SU-DHL-6 (cell line): Measurements from ENCODE around the gene PLEKHH2.

Source experiments
- H2AFZ ChIP-seq: fragments of 200-600 bp; sonication (generic); 2 replicates; pipeline ENCODE4 v1.6.1; 2014; ENCODE audit warnings: low read depth, mild to moderate bottlenecking, moderate library complexity, mixed read lengths, antibody characterized with exemption, low read length; ENCODE audit not compliant: severe bottlenecking
- H3F3A ChIP-seq: fragments of 200-600 bp; shearing (Covaris generic); 2 replicates; pipeline ENCODE4 v1.6.0; 2016; ENCODE audit warnings: antibody characterized with exemption, mild to moderate bottlenecking; ENCODE audit not compliant: insufficient read depth
- H3K27ac ChIP-seq: fragments of 200-600 bp; sonication (generic); 2 replicates; pipeline ENCODE4 v1.5.1; 2016; ENCODE audit warnings: low read depth, mild to moderate bottlenecking, low read length, moderate library complexity, mixed read lengths
- H3K27me3 ChIP-seq: fragments of 200-600 bp; sonication (generic), shearing (Covaris generic); 2 replicates; pipeline ENCODE4 v1.6.0; 2014; ENCODE audit warnings: mild to moderate bottlenecking, low read length
- H3K36me3 ChIP-seq: fragments of 200-600 bp; sonication (generic); 2 replicates; pipeline ENCODE4 v1.6.1; 2014; ENCODE audit warnings: mild to moderate bottlenecking, low read length, mixed read lengths
- H3K4me2 ChIP-seq: fragments of 300-600, 200-600 bp; shearing (Covaris generic), sonication (generic); 2 replicates; pipeline ENCODE4 v1.6.0; 2014; ENCODE audit warnings: low read length, low read depth, mild to moderate bottlenecking; ENCODE audit not compliant: poor library complexity, severe bottlenecking
- H3K4me3 ChIP-seq: fragments of 200-600 bp; sonication (generic); 2 replicates; pipeline ENCODE4 v1.5.1; 2014; ENCODE audit warnings: antibody characterized with exemption, low read length, mild to moderate bottlenecking, mixed read lengths; ENCODE audit not compliant: insufficient read depth, poor library complexity, severe bottlenecking
- H3K79me2 ChIP-seq: fragments of 200-600 bp; sonication (generic); 2 replicates; pipeline ENCODE4 v1.6.1; 2014; ENCODE audit warnings: mild to moderate bottlenecking, low read length, moderate library complexity; ENCODE audit not compliant: insufficient read depth
- H3K9ac ChIP-seq: fragments of 200-600 bp; sonication (generic); 2 replicates; pipeline ENCODE4 v1.7.0; 2014; ENCODE audit warnings: mild to moderate bottlenecking, low read length
- H3K9me2 ChIP-seq: fragments of 200-600 bp; sonication (generic); replicated peaks from 2 replicates; pipeline ENCODE4 v1.6.1; 2014; ENCODE audit warnings: low read length; ENCODE audit not compliant: insufficient read depth
- H3K9me3 ChIP-seq: fragments of 200-600 bp; sonication (generic); 2 replicates; pipeline ENCODE4 v1.6.1; 2014; ENCODE audit warnings: low read length, mixed read lengths; ENCODE audit not compliant: insufficient read depth
- H4K20me1 ChIP-seq: fragments of 200-600 bp; sonication (generic); 2 replicates; pipeline ENCODE4 v1.6.1; 2014; ENCODE audit warnings: low read depth, mild to moderate bottlenecking, antibody characterized with exemption, low read length, moderate library complexity, mixed read lengths
- CTCF ChIP-seq: fragments of 200-600 bp; sonication (generic); IDR thresholded peaks from one replicate; pipeline ENCODE4 v1.5.1; 2017; ENCODE audit warnings: antibody characterized with exemption, mild to moderate bottlenecking, low read length, moderate library complexity; ENCODE audit not compliant: insufficient read depth, poor library complexity, severe bottlenecking
- EZH2phosphoT487 ChIP-seq: fragments of 200-600 bp; sonication (generic), shearing (Covaris generic); conservative IDR thresholded peaks from 2 replicates; pipeline ENCODE4 v1.6.1; 2018; ENCODE audit warnings: mild to moderate bottlenecking, antibody characterized with exemption, low read length, moderate library complexity, mixed read lengths

The PLEKHH2 gene

GRCh38 chr2:43777306-43777926 lies 140.4 kb downstream of the PLEKHH2 start:
- H4K20me1 ChIP-seq = no peaks in the 10 kb centered on the region
- H3K9ac ChIP-seq = no peak overlapping the region
- no peak overlapping the region for H2AFZ ChIP-seq
- TF ChIP-seq EZH2phosphoT487 = no peak
- H3F3A ChIP-seq = 0 out of 2 replicates have a peak, but pooled peaks cover 6% of the 10 kb centered on the region
- no peaks in the 10 kb centered on the region for H3K36me3 ChIP-seq
- H3K79me2 ChIP-seq = no peaks in the 10 kb centered on the region
- no peaks in the 10 kb centered on the region for H3K9me3 ChIP-seq
- H3K4me2 ChIP-seq = no peak overlapping the region
- H3K4me3 ChIP-seq = no peak overlapping the region
- no peak overlapping the region for H3K27ac ChIP-seq
- H3K27me3 ChIP-seq = no peaks in the 10 kb centered on the region
- H3K9me2 ChIP-seq = no peaks in the 10 kb centered on the region

- Histone ChIP-seq H2AFZ (no peak overlapping the region), H3K4me2 (no peak overlapping the region), H3K79me2 (no peaks in the 10 kb centered on the region), H3F3A (0 out of 2 replicates have a peak, but pooled peaks cover 6% of the 10 kb centered on the region), H3K27ac (no peak overlapping the region), H3K4me3 (no peak overlapping the region), H3K27me3 (no peaks in the 10 kb centered on the region), H3K36me3 (no peaks in the 10 kb centered on the region), H4K20me1 (no peaks in the 10 kb centered on the region), H3K9me3 (no peaks in the 10 kb centered on the region), H3K9me2 (no peaks in the 10 kb centered on the region), H3K9ac (no peak overlapping the region)
- TF ChIP-seq CTCF (no peak), EZH2phosphoT487 (no peak)
Observed at GRCh38 chr2:43778233-43778632, 141.2 kb downstream of the PLEKHH2 start.

- Histone ChIP-seq H3F3A (no peaks in the 10 kb centered on the region), H3K4me3 (no peak overlapping the region), H3K27me3 (no peaks in the 10 kb centered on the region), H3K9me2 (no peaks in the 10 kb centered on the region), H3K27ac (no peak overlapping the region), H4K20me1 (no peaks in the 10 kb centered on the region), H3K4me2 (no peak overlapping the region), H3K9ac (no peak overlapping the region), H2AFZ (no peak overlapping the region), H3K79me2 (no peaks in the 10 kb centered on the region), H3K9me3 (no peaks in the 10 kb centered on the region), H3K36me3 (no peaks in the 10 kb centered on the region)
- no peak for TF ChIP-seq CTCF
Observed at GRCh38 chr2:43787895-43788294, 150.8 kb downstream of the PLEKHH2 start.

GRCh38 chr2:43788646-43789045 lies 151.6 kb downstream of the PLEKHH2 start:
- Histone ChIP-seq H3K9me3 (no peaks in the 10 kb centered on the region), H3K27me3 (no peaks in the 10 kb centered on the region), H3K27ac (no peak overlapping the region), H3K36me3 (no peaks in the 10 kb centered on the region), H3K9me2 (no peaks in the 10 kb centered on the region), H3K9ac (no peak overlapping the region), H3F3A (no peaks in the 10 kb centered on the region), H3K4me2 (no peak overlapping the region), H4K20me1 (no peaks in the 10 kb centered on the region), H2AFZ (no peak overlapping the region), H3K79me2 (no peaks in the 10 kb centered on the region), H3K4me3 (no peak overlapping the region)
- TF ChIP-seq CTCF = no peak
